ENCODE data around the gene POLN.

The POLN gene

GRCh38 chr4:2155246-2155645, 86.7 kb downstream of the POLN start:
- no peak for DNase-seq

- no peak for DNase-seq
These were observed 87.6 kb downstream of the POLN start for GRCh38 chr4:2154215-2154740.

DNA sequence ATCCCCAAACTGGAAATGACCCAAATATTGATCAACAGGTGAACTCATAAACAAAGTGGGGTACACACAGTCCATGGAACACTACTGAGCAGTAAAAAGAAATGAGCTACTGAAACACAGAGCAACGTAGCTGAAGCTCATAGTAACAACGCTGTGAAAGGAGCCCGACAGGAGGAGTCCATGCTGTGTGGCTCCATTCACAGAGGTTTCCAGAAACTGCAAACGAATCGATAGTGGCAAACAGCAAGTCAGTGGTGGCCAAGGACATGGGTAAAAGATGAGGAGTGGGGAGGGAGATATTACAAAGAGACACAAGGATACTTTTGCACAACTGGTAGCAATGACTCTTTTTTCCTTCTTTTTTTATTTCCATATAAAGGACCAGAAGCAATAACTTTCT, 90.4 kb downstream of the POLN start:
- DNase-seq, result no peak

DNA sequence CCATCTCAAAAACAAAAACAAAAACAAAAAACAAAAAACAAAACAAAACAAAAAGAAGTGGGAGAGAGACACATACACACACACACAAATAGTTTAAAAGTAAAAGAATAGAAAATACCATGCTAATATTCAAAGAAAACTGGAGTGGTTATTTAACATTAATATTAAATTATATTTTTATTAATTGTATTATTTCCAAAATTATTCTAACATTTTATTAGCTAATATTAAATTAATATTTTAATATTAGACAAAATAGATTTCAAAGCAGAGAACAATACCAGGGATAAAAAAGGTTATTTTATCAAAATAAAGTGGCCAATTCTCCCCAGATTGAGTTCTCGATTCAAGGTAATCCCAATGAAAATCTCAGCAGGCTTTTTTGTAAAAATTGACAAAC, 91.8 kb downstream of the POLN start:
- no peak for DNase-seq

DNA sequence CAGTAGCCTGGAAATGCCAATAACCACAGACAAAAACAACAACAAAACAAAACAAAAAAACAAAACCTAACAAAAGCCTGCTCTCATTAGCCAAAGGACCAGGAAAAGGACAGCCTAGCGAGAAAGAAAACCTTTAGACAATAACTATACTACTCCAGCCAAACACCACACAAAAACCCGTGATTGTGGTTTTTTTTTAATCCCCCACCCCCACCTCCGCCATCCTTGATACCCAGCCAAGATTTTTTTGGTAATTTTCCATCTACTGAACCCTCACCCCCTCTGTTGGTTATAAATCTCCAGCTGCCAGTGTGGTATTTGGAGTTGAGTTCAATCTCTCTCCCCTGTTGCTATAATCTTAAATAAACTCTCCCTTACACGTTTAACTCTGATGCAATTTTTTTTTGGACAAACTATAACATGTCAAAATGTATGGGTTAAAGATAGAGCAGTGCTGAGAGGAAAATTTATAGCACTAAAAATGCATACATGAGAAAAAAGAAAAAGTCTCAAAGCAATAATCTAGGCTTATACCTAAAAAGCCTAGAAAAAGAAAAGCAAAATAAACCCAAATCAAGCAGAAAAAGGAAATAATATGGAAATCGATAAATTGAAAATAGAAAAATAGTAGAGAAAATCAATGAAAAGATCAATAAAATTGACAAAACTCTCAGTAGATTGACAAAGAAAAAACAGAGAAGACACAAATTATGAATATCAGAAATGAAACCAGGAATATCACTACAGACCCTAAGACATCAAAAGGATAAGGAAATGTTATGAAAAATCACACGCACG, 99.1 kb downstream of the POLN start:
- DNase-seq, result no peak

DNA sequence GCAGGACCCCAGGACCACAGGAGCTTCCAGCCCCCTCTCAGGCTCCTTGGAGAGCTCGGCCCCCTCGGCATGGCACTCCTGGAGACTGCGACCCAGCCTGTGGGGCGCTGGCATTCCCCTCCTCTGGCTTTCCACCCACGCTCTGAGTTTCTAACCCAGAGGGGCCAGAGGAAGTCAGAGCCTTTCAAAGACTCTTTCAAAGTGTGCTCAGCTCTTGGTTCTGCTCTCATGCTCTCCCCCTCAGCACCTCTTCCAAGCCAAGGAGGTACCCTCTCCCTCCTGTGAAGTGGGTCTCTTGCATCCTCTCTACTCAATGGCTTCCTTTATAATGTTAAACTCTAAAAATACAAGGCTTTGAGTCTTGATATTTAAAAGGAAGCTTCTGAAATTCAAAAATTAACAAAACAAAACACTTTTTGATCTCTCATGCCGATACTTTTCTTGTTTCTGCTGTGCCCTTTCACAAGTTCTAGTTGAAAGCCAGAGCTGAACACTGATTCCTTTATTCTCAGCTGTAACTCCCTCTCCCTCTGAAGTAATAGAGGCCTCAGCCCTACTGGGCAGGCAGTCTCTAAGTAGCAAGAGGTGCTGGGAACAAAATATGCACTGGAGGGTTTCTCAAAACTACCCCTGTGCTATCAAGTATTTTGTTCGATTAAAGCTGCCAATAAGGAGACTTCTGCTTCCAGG, 100.0 kb downstream of the POLN start:
- peak; percentile 27 for DNase-seq

DNA sequence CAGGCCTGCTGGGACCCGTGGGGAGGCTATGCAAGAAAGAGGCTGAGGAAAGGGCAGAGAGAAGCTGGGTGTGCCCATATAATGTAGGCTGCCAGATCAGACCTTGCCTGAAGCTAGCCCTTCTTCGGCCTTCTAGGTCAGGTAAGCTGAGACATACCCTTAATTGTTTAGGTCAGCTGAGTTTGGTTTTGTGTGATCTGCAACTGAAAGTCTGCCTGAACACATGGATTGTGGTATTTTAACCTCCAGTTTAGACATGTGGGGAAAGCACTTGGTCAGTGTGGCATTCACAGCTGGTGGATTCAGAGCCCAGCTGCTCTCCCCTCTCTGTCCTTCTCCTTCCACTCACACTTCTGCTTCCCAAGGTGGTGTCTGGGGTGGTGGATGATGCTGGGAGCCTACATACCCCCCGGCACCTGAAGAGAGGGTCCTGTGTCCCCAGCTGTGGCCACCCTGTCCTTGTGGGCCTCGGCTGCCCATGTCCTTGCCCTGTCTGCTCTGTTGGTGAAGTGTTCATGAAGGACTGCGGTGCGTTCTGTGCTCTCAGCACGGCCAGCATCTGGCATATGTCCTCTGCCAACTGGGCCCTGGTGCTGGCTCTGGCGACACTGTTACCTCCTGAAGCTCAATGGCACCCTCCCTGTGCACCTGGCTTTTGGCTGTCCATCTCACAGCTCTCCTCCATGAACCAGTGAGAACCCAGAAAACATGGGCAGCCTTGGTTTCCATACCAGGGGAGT, 100.7 kb downstream of the POLN start:
- DNase-seq, result no peak

DNA sequence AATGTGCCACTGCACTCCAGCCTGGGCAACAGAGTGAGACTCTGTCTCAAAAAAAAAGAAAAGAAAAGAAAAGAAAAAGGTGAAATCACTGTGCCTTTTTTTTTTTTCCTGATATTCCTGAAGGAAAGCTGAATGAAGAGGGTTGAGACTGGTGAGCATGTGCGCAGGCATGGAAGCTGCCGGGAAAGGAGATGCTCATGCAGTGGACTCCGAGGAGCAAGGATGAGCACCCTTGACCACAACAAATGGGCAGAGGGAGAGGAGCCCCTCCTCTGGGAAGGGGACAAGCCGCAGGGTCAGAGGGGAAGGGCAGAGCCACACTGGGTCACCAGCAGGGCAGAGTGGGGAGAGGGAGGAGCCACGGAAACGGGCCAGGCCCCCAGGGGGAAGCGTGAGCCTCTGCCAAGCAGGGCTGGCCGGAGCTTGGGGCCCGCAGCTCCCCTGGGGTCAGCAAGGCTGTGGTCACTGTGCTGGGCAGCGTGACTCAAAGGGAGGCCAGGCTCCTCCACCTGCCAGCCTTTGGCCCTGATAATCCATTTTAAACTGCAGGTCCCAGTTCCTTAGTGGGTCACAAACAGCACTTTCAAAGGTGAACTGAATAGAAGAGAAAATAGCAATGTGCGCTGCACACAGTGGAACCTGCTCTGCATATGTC, 102.9 kb downstream of the POLN start:
- DNase-seq, result no peak

GRCh38 chr4:2136726-2137125, 105.2 kb downstream of the POLN start:
- DNase-seq, result no peak

GRCh38 chr4:2135083-2135482, 106.8 kb downstream of the POLN start:
- DNase-seq, result no peak

DNA sequence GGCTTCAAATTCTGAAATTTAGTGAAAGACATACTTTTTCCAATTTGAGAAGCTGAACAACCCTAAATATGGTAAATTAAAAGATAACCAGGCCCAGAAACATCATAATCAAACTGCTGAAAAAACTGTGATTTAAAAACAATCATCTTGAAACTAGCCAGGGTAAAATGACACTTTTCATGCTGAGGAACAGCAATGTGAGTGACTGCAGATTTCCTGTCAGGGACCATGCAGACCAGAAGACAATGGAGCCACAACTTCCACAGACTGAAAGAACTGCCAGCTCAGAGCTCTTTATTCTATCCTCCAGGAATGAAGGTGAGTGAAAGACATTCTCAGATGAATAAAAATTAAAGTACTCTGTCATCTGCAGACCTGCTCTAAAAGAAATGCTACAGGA, 109.5 kb downstream of the POLN start:
- no peak for DNase-seq

- DNase-seq, result no peak
These were observed 114.2 kb downstream of the POLN start for GRCh38 chr4:2127609-2128332.

DNA sequence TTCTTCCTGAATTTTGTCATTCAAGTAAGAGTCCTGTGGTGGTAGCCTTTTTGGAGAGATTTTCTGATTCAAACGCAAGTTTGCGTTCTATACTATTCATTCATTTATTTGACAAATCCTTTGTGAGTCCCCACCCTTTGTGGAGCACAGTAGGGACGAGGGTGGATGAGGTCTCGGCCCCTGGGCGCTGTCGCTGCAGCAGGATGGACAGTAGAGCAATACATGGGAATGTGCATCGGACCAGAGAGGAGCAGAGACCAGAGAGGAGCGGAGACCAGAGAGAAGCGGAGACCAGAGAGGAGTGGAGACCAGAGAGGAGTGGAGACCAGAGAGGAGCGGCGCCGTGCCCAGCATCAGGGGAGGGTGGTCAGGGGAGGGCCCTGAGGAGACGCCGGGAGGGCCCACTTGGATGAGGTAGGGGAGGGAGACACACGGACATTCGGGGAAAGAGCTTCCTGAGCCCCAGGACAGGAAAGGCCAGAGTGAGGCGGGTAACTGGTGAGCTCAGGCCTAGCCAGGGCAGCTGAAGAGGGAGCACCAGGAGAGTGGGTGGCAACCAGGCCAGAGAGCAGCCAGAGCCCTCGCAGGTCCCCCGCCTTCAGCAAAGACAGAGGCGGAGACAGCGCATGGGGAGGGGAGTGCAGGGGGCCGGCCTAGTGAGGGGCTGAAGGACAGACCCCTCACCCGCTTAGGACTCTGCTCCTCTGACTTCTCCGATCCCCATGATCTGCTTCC, 115.4 kb downstream of the POLN start:
- no peak for DNase-seq

DNA sequence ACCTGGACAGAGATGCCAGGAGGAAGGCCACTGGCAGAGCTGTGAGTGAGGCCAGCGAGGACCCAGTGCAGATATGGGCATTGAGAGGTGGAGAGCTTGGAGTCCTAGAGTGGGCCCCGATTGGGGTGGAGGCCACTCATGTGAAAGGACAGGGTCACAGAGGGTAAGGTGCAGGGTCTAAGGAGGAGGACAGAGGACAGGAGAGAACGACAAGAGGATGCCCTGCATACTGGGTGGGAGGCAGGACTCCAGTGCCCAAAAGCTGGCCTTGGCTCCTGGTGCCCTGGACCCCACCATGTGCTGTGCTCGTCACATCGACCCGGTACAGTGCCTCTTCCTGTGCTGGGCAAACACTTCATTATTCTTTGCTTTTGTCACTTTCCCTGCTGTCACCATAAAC, 116.1 kb downstream of the POLN start:
- no peak for DNase-seq

DNA sequence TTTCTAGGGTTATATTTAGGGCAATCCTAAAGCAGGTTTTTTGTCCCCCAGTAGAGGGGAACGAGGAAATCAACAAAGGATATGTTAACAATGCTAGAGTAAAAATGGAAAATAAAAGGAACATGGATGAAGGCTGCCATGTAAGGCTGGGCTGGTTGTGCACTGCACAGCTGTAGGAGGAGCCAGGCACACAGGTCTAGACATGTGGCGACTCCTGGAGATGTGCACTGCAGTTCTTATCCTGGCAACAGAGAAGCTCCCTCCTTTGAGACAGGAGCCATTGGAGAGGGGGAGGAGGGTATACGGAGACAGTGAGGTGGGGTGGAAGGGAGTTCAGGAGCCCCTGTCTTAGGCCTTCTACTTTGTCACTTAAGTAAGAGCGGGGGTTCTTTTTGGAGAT, 116.9 kb downstream of the POLN start:
- DNase-seq, result no peak

DNA sequence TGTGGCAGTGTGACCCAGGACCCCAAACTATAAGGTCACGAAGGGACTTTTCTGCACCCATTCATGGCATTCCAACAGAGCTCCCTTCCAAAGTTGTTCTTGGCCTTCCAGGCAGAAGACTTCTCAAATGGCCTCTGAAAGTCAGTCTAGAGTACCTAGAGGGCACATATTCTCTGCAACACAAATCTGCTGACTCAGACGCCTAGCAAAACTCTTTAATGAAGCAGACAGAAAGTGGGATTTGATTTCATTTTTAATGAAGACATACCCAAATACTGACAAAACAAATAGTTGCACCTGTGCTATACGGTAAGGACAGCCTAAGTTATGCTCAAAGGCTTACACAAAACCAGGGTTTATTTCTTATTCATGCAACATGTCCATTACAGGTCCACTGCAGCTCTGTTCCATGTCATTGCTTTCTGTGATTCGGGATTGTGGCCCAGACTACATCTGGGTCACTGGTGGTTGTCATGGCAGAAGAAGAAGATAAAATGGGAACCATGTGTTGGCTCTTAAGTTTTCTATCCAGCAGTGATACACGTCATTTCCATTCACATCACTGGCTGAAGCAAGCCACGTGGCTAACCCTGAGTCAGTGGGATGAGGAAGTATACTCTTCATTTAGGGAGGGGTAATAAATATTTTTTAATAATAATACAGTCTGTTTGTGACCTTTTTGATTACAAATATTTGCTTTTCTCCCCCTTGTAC, 125.1 kb downstream of the POLN start:
- DNase-seq, result no peak

DNA sequence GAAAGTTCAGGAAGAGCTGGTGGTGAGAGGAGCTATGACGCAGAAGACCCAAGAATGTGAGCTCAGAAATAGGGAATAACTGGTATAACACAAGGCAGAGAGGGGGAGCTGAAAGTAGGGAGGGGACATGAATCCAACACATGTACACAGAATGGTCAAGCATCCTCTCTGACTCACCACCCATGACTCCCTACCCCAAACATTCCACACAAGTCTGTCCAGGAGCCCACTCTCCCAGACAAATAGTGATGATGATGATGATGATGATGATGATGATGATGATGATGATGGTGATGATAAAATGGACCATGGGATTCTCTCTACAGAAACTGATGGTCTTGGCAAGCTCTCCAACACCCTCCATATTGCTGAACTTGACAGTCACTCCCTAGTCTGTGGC, 136.4 kb downstream of the POLN start:
- DNase-seq, result no peak

DNA sequence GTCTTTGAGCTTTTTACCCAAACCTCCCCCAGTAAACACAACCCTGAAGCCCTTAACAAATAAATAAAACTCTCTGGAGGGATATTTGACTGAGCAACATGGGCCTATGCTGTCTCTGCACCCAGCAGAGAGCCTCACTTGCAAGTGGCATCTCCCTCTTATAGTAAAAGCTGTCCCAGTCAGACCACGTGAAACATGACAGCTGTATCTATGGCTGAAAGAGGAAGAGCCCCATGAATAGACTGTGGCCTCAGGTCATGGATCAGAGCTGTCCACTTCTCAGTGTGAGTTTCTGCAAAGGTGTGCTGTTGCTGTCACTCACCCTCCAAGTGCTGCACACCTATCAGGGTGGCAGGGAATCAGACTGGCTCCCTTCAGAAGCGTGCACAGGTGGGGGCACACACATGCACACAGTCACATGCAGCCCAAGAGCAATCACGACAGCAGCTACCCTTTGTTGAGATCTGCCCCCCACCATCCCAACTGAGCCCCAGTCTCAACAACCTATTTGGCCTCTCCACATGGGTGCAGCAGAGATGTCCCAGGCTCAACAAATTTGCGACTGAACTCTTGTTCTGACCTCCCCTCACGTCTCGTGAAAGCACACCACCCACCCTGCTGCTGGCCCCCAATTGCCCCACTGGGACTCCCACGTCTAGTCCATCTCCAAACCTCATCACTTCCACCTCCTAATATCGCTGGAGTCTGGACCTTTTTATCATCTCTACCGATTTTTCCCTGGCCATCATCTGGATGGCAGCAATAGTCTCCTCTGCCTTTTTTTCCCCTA, 137.2 kb downstream of the POLN start:
- DNase-seq, result no peak

- no peak for DNase-seq
These were observed 137.9 kb downstream of the POLN start for GRCh38 chr4:2103843-2104547.
